GM23338 (cell line): ENCODE measurements around the gene MED13L. TPM values are rescaled to one million over a fixed set of nuclear protein-coding genes. Genes with fewer than 3 reads are reported as not detected.

Experiments
- ATAC-seq: fragments of 200-7000 bp; cut with Tn5 transposase; 3 replicates; pipeline ENCODE4 v1.9.1; 2020
- DNase-seq: peaks from one replicate; pipeline ENCODE4 v3.0.0-alpha.2; 2015; ENCODE audit warnings: low spot score
- H2AFZ ChIP-seq: fragments of 200-600 bp; sonication (generic); 2 replicates; pipeline ENCODE4 v1.8.0; 2016; ENCODE audit warnings: antibody characterized with exemption, mild to moderate bottlenecking, moderate library complexity
- H3F3A ChIP-seq: fragments of 200-600 bp; sonication (generic); replicated peaks from 2 replicates; pipeline ENCODE4 v1.8.0; 2017; ENCODE audit warnings: antibody characterized with exemption, mixed run types, low read depth
- H3K27ac ChIP-seq: fragments of 200-600 bp; sonication (generic); 2 replicates; pipeline ENCODE4 v1.6.1; 2016; ENCODE audit warnings: low read depth
- H3K27me3 ChIP-seq: fragments of 200-600 bp; sonication (generic); 2 replicates; pipeline ENCODE4 v1.8.0; 2016; ENCODE audit warnings: mild to moderate bottlenecking, mixed run types, moderate library complexity; ENCODE audit not compliant: insufficient read depth
- H3K36me3 ChIP-seq: fragments of 200-600 bp; sonication (generic); 2 replicates; pipeline ENCODE4 v1.8.0; 2016; ENCODE audit warnings: mild to moderate bottlenecking; ENCODE audit not compliant: insufficient read depth
- H3K4me1 ChIP-seq: fragments of 200-600 bp; sonication (generic); 2 replicates; pipeline ENCODE4 v1.8.0; 2016; ENCODE audit warnings: mild to moderate bottlenecking, moderate library complexity; ENCODE audit not compliant: insufficient read depth
- H3K4me2 ChIP-seq: fragments of 200-600 bp; sonication (generic); 2 replicates; pipeline ENCODE4 v1.7.1; 2017; ENCODE audit warnings: mixed run types
- H3K4me3 ChIP-seq: fragments of 200-600 bp; sonication (generic); 2 replicates; pipeline ENCODE4 v1.6.1; 2016; ENCODE audit warnings: mixed run types
- H3K79me2 ChIP-seq: fragments of 200-600 bp; sonication (generic); replicated peaks from 2 replicates; pipeline ENCODE4 v1.8.0; 2017; ENCODE audit warnings: mild to moderate bottlenecking; ENCODE audit not compliant: insufficient read depth
- H3K9me2 ChIP-seq: fragments of 200-600 bp; sonication (generic); 2 replicates; pipeline ENCODE4 v1.8.0; 2017; ENCODE audit not compliant: insufficient read depth
- H4K20me1 ChIP-seq: fragments of 200-600 bp; sonication (generic); replicated peaks from 2 replicates; pipeline ENCODE4 v1.8.0; 2017; ENCODE audit warnings: mild to moderate bottlenecking; ENCODE audit not compliant: insufficient read depth
- H3K27ac Mint-ChIP-seq: 2 replicates; pipeline ENCODE4 v1.8.0; 2020; ENCODE audit warnings: inconsistent platforms, mild to moderate bottlenecking, moderate library complexity, mixed read lengths
- H3K27me3 Mint-ChIP-seq: 3 replicates; pipeline ENCODE4 v1.8.0; 2022; ENCODE audit warnings: low read depth, mild to moderate bottlenecking, moderate library complexity, mixed read lengths, inconsistent platforms; ENCODE audit not compliant: insufficient read depth, poor library complexity
- H3K36me3 Mint-ChIP-seq: 3 replicates; pipeline ENCODE4 v1.8.0; 2021; ENCODE audit warnings: low read depth, mild to moderate bottlenecking, inconsistent platforms, moderate library complexity, mixed read lengths
- H3K4me1 Mint-ChIP-seq: 3 replicates; pipeline ENCODE4 v1.8.0; 2020; ENCODE audit warnings: mild to moderate bottlenecking, inconsistent platforms, mixed read lengths
- H3K4me3 Mint-ChIP-seq: 3 replicates; pipeline ENCODE4 v1.8.0; 2021; ENCODE audit warnings: moderate library complexity, mild to moderate bottlenecking, inconsistent platforms, mixed read lengths
- H3K9me3 Mint-ChIP-seq: 3 replicates; pipeline ENCODE4 v1.8.0; 2020; ENCODE audit warnings: moderate library complexity, mild to moderate bottlenecking, inconsistent platforms, mixed read lengths
- CREB1 ChIP-seq: fragments of 250-450 bp; sonication (Bioruptor Pico); IDR thresholded peaks from 2 replicates; pipeline ENCODE4 v1.5.0; 2020; ENCODE audit warnings: low read depth, mild to moderate bottlenecking, moderate library complexity
- CTCF ChIP-seq, 2 experiments: fragments of 200-600 bp in 1 of 2; sonication (generic) in 1 of 2; conservative IDR thresholded peaks; 2 replicates each; pipeline versions ENCODE4 v1.5.1 to v1.6.1; 2016 to 2017; ENCODE audit warnings: antibody characterized with exemption in 2 of 2, low read depth in 2 of 2, mild to moderate bottlenecking in 2 of 2, moderate library complexity in 1 of 2
- ETS1 ChIP-seq: IDR thresholded peaks from 2 replicates; pipeline ENCODE4 v1.6.1; 2016; ENCODE audit warnings: antibody characterized with exemption
- EZH2 ChIP-seq: fragments of 200-600 bp; sonication (generic); IDR thresholded peaks from one replicate; pipeline ENCODE4 v1.8.0; 2017; ENCODE audit warnings: antibody characterized with exemption, mild to moderate bottlenecking, low read depth; ENCODE audit not compliant: unreplicated experiment
- EZH2phosphoT487 ChIP-seq: fragments of 200-600 bp; sonication (generic); IDR thresholded peaks from one replicate; pipeline ENCODE4 v1.8.1; 2018; ENCODE audit warnings: antibody characterized with exemption; ENCODE audit not compliant: unreplicated experiment
- JUNB ChIP-seq: IDR thresholded peaks from one replicate; pipeline ENCODE4 v1.6.1; 2016; ENCODE audit warnings: antibody characterized with exemption; ENCODE audit not compliant: unreplicated experiment
- POLR2AphosphoS5 ChIP-seq: IDR thresholded peaks from 2 replicates; pipeline ENCODE4 v1.6.1; 2016; ENCODE audit warnings: antibody characterized with exemption, low read depth
- REST ChIP-seq: IDR thresholded peaks from one replicate; pipeline ENCODE4 v1.6.1; 2018; ENCODE audit warnings: antibody characterized with exemption; ENCODE audit not compliant: unreplicated experiment
- ZNF114 ChIP-seq: fragments of 250-450 bp; sonication (Bioruptor Pico); IDR thresholded peaks from 2 replicates; pipeline ENCODE4 v1.5.0; 2020; ENCODE audit warnings: mild to moderate bottlenecking, moderate library complexity
- ZNF462 ChIP-seq: fragments of 250-450 bp; sonication (Bioruptor Pico); IDR thresholded peaks from 2 replicates; pipeline ENCODE4 v1.5.0; 2020; ENCODE audit warnings: mild to moderate bottlenecking, moderate library complexity
- polyA plus RNA-seq: library from polyadenylated mRNA; unstranded; fragments of >200 nt; fragmentation: Nextera tagmentation; extraction: Ambion mirVana; gene quantifications from 2 replicates; pipeline ENCODE4 v1.2.1, GENCODE V29; 2016
- total RNA-seq: library from RNA; depleted of rRNA; stranded (reverse); fragments of >200 nt; shearing (Covaris generic); gene quantifications from 2 replicates; pipeline ENCODE4 v1.2.3, GENCODE V29; 2014

MED13L gene
- total and polyA plus RNA-seq, 2 experiments from 2014 or later = 20.9 to 73.6 TPM

- H3K36me3 ChIP-seq = no peaks in the 10 kb centered on the region
- no peaks in the 10 kb centered on the region for H4K20me1 ChIP-seq
- H3K27ac ChIP-seq = no peak overlapping the region
- H3K4me3 ChIP-seq = no peak overlapping the region
- ATAC-seq (no peak), DNase-seq (no peak)
- H2AFZ ChIP-seq = no peak overlapping the region
- no peaks in the 10 kb centered on the region for H3K27me3 ChIP-seq
- no peaks in the 10 kb centered on the region for H3K27me3 Mint-ChIP-seq
- TF ChIP-seq JUNB (no peak), EZH2phosphoT487 (no peak), ETS1 (no peak), ZNF114 (CRISPR knock-in tag) (no peak), EZH2 (no peak), REST (no peak), ZNF462 (no peak), CREB1 (no peak), CTCF (conservative IDR thresholded peaks at IDR 0.05; ENCODE audit: low read depth in 2 of 2) (no peak), POLR2AphosphoS5 (no peak)
- no peaks in the 10 kb centered on the region for H3K4me1 ChIP-seq
- H3K4me3 Mint-ChIP-seq = no peak overlapping the region
- H3K9me2 ChIP-seq = no peaks in the 10 kb centered on the region
- no peak overlapping the region for H3K4me2 ChIP-seq
- H3K79me2 ChIP-seq = no peaks in the 10 kb centered on the region
- no peaks in the 10 kb centered on the region for H3K36me3 Mint-ChIP-seq
- H3K4me1 Mint-ChIP-seq = peaks cover 12% of the 10 kb centered on the region
- H3K27ac Mint-ChIP-seq = no peak overlapping the region
- H3K9me3 Mint-ChIP-seq = 0 out of 3 replicates have a peak, but pooled peaks cover 5% of the 10 kb centered on the region
- H3F3A ChIP-seq = no peaks in the 10 kb centered on the region
Measured at GRCh38 chr12:115943630-115944391, 333.7 kb downstream of the MED13L start.
